Trophoblast cell (in vitro differentiated cells and primary cell): ENCODE results near the gene CCT4.
A peak's percentile ranks its signal among the peaks of the same experiment; 100 is the strongest.
"Not testable (repeated sequence)": the region's sequence is repeated elsewhere in the genome, so short reads cannot be mapped to it uniquely, and the experiment has no call there.

Source experiments
- DNase-seq, 2 donors: peaks; one replicate each; pipeline ENCODE4 v3.0.0-alpha.2; 2016
- H2AFZ ChIP-seq: 2 replicates; pipeline ENCODE4 v1.6.1; 2013; ENCODE audit warnings: low read length, moderate library complexity, mild to moderate bottlenecking; ENCODE audit not compliant: insufficient read depth, poor library complexity
- H2AK5ac ChIP-seq: 2 replicates; pipeline ENCODE4 v1.6.1; 2013; ENCODE audit warnings: mild to moderate bottlenecking, low read length
- H2BK120ac ChIP-seq: 2 replicates; pipeline ENCODE4 v1.6.1; 2013; ENCODE audit warnings: low read length, mild to moderate bottlenecking, moderate library complexity; ENCODE audit not compliant: insufficient read depth, poor library complexity
- H2BK12ac ChIP-seq: 2 replicates; pipeline ENCODE4 v1.6.1; 2013; ENCODE audit warnings: mild to moderate bottlenecking, low read length, moderate library complexity
- H2BK5ac ChIP-seq: 2 replicates; pipeline ENCODE4 v1.6.1; 2013; ENCODE audit warnings: low read length, low read depth, moderate library complexity, mild to moderate bottlenecking; ENCODE audit not compliant: poor library complexity
- H3K14ac ChIP-seq: 2 replicates; pipeline ENCODE4 v1.6.1; 2013; ENCODE audit warnings: mild to moderate bottlenecking, low read length
- H3K18ac ChIP-seq: 2 replicates; pipeline ENCODE4 v1.6.1; 2013; ENCODE audit warnings: mild to moderate bottlenecking, low read length
- H3K23ac ChIP-seq: 2 replicates; pipeline ENCODE4 v1.6.1; 2013; ENCODE audit warnings: low read length
- H3K27ac ChIP-seq: 2 replicates; pipeline ENCODE4 v1.5.1; 2013; ENCODE audit warnings: low read depth, mild to moderate bottlenecking, inconsistent platforms, low read length, moderate library complexity
- H3K27me3 ChIP-seq: 2 replicates; pipeline ENCODE4 v1.6.1; 2013; ENCODE audit warnings: inconsistent platforms, mild to moderate bottlenecking, low read length, moderate library complexity; ENCODE audit not compliant: insufficient read depth
- H3K36me3 ChIP-seq, 2 experiments: 1 replicate in 1 of 2; 2 replicates in 1 of 2; pipeline ENCODE4 v1.6.1; 2013; ENCODE audit warnings: low read length in 2 of 2, mild to moderate bottlenecking in 2 of 2, moderate library complexity in 1 of 2; ENCODE audit not compliant: insufficient read depth in 2 of 2, control insufficient read depth in 1 of 2
- H3K4ac ChIP-seq: 2 replicates; pipeline ENCODE4 v1.6.1; 2013; ENCODE audit warnings: low read depth, mild to moderate bottlenecking, low read length, moderate library complexity
- H3K4me1 ChIP-seq, 2 experiments: 1 replicate in 1 of 2; 2 replicates in 1 of 2; pipeline ENCODE4 v1.6.1; 2013; ENCODE audit warnings: low read length in 2 of 2, mild to moderate bottlenecking in 2 of 2, moderate library complexity in 1 of 2; ENCODE audit not compliant: insufficient read depth in 2 of 2, control insufficient read depth in 1 of 2
- H3K4me2 ChIP-seq: 2 replicates; pipeline ENCODE4 v1.6.1; 2013; ENCODE audit warnings: inconsistent platforms, mild to moderate bottlenecking, low read length, moderate library complexity
- H3K4me3 ChIP-seq: 2 replicates; pipeline ENCODE4 v1.5.1; 2013; ENCODE audit warnings: mild to moderate bottlenecking, low read depth, low read length, inconsistent platforms
- H3K79me1 ChIP-seq: one replicate; pipeline ENCODE4 v1.6.1; 2013; ENCODE audit warnings: low read length
- H3K79me2 ChIP-seq: 2 replicates; pipeline ENCODE4 v1.6.1; 2013; ENCODE audit warnings: low read length, mild to moderate bottlenecking; ENCODE audit not compliant: control insufficient read depth, insufficient read depth, poor library complexity
- H3K9ac ChIP-seq: 2 replicates; pipeline ENCODE4 v1.6.1; 2013; ENCODE audit warnings: mild to moderate bottlenecking, low read length
- H3K9me3 ChIP-seq: 2 replicates; pipeline ENCODE4 v1.6.1; 2013; ENCODE audit warnings: low read depth, mild to moderate bottlenecking, control low read depth, inconsistent platforms, low read length; ENCODE audit not compliant: insufficient read depth
- H4K12ac ChIP-seq: 2 replicates; pipeline ENCODE4 v1.6.1; 2013; ENCODE audit warnings: low read depth, mild to moderate bottlenecking, low read length, moderate library complexity
- H4K8ac ChIP-seq: 2 replicates; pipeline ENCODE4 v1.6.1; 2013; ENCODE audit warnings: low read depth, mild to moderate bottlenecking, low read length, moderate library complexity
- H4K91ac ChIP-seq: one replicate; pipeline ENCODE4 v1.6.1; 2013; ENCODE audit warnings: low read depth, mild to moderate bottlenecking, low read length, moderate library complexity
- WGBS: extraction: QIAGEN DNeasy Blood & Tissue Kit; methylation state at CpG from one replicate; pipeline ENCODE4 v1.1.7; 2013; ENCODE audit warnings: missing lambda C conversion rate; ENCODE audit not compliant: insufficient read length, insufficient coverage; ENCODE audit errors: extremely low coverage; 5-methylcytosine and 5-hydroxymethylcytosine counted together

CCT4 gene

GRCh38 chr2:61887717-61888266 is 664 bp downstream of the CCT4 start:
- peaks cover 12% of the 10 kb centered on the region for H3K79me1 ChIP-seq
- no peaks in the 10 kb centered on the region for H3K27me3 ChIP-seq
- peaks cover 14 to 18% of the 10 kb centered on the region in 2 experiments for H3K36me3 ChIP-seq
- H3K18ac ChIP-seq = peak overlapping the region; percentile 63
- peak overlapping the region; percentile 50 for H2BK120ac ChIP-seq
- H2BK12ac ChIP-seq = no peak overlapping the region
- H3K4me1 ChIP-seq = peaks cover 7 to 9% of the 10 kb centered on the region in 2 experiments
- peak overlapping the region; percentile 86 for H3K4me2 ChIP-seq
- DNase-seq = peak in 1 of 2 donors; percentile 55
- H3K23ac ChIP-seq = no peak overlapping the region
- peak overlapping the region; percentile 49 for H2AK5ac ChIP-seq
- peak overlapping the region; percentile 99 for H4K12ac ChIP-seq
- H3K14ac ChIP-seq = peak overlapping the region; percentile 46
- no CpG with 5 or more reads among the region's 18 CpGs for WGBS
- H3K4me3 ChIP-seq = peak overlapping the region; percentile 85
- H3K79me2 ChIP-seq = peaks cover 24% of the 10 kb centered on the region
- H4K8ac ChIP-seq = peak overlapping the region; percentile 98
- peak overlapping the region; percentile 99 for H3K4ac ChIP-seq
- H4K91ac ChIP-seq = peak overlapping the region; percentile 85
- peak overlapping the region; percentile 97 for H2AFZ ChIP-seq
- peak overlapping the region; percentile 68 for H3K27ac ChIP-seq
- peak overlapping the region; percentile 94 for H3K9ac ChIP-seq
- H3K9me3 ChIP-seq = no peaks in the 10 kb centered on the region
- peak overlapping the region; percentile 55 for H2BK5ac ChIP-seq

GRCh38 chr2:61885896-61886603 is 2.4 kb downstream of the CCT4 start:
- Histone ChIP-seq H3K27ac (no peak overlapping the region), H2AK5ac (no peak overlapping the region), H4K12ac (no peak overlapping the region), H3K79me2 (peaks cover 24% of the 10 kb centered on the region), H3K23ac (no peak overlapping the region), H4K8ac (no peak overlapping the region), H2BK12ac (no peak overlapping the region), H3K79me1 (peaks cover 12% of the 10 kb centered on the region), H2AFZ (no peak overlapping the region), H3K36me3 (peaks cover 22 to 25% of the 10 kb centered on the region in 2 experiments), H3K4ac (peak overlapping the region; percentile 99), H3K14ac (no peak overlapping the region), H3K4me2 (peak overlapping the region; percentile 86), H3K4me1 (peaks cover 7 to 9% of the 10 kb centered on the region in 2 experiments), H2BK5ac (no peak overlapping the region), H4K91ac (no peak overlapping the region), H3K4me3 (no peak overlapping the region), H2BK120ac (no peak overlapping the region), H3K27me3 (no peaks in the 10 kb centered on the region), H3K9me3 (no peaks in the 10 kb centered on the region), H3K9ac (no peak overlapping the region), H3K18ac (no peak overlapping the region)
- no peak for DNase-seq
- no CpG with 5 or more reads among the region's 18 CpGs for WGBS

GRCh38 chr2:61882850-61883249 is 5.6 kb downstream of the CCT4 start:
- Histone ChIP-seq H3K23ac (no peak overlapping the region), H3K9me3 (no peaks in the 10 kb centered on the region)

GRCh38 chr2:61879351-61879750 is 9.1 kb downstream of the CCT4 start:
- H3K79me1 ChIP-seq, H3K4ac ChIP-seq, H2BK5ac ChIP-seq, H3K27ac ChIP-seq, DNase-seq, H3K23ac ChIP-seq, H2BK12ac ChIP-seq, H3K9me3 ChIP-seq, H2BK120ac ChIP-seq, H3K4me1 ChIP-seq, H3K4me2 ChIP-seq, H2AK5ac ChIP-seq, H4K12ac ChIP-seq, H3K79me2 ChIP-seq, H3K14ac ChIP-seq, H3K9ac ChIP-seq, H2AFZ ChIP-seq, H3K27me3 ChIP-seq, H4K91ac ChIP-seq, H4K8ac ChIP-seq, H3K4me3 ChIP-seq, H3K18ac ChIP-seq: not testable (repeated sequence)
- H3K36me3 ChIP-seq = peaks cover 36 to 44% of the 10 kb centered on the region in 2 experiments
- no CpG with 5 or more reads among the region's 4 CpGs for WGBS

More at GRCh38 chr2:61882850-61883249, 5.6 kb downstream of the CCT4 start:
- Histone ChIP-seq H3K4me3 (no peak overlapping the region), H3K18ac (no peak overlapping the region), H4K8ac (no peak overlapping the region), H2BK120ac (no peak overlapping the region), H3K4me1 (peaks cover 3 to 5% of the 10 kb centered on the region in 2 experiments), H4K91ac (no peak overlapping the region), H2BK5ac (no peak overlapping the region), H3K27ac (no peak overlapping the region), H3K4ac (no peak overlapping the region), H3K14ac (no peak overlapping the region), H2BK12ac (no peak overlapping the region), H2AFZ (no peak overlapping the region), H4K12ac (no peak overlapping the region), H3K27me3 (no peaks in the 10 kb centered on the region), H3K4me2 (no peak overlapping the region), H3K36me3 (peaks cover 35 to 40% of the 10 kb centered on the region in 2 experiments), H3K79me2 (peaks cover 17% of the 10 kb centered on the region), H2AK5ac (no peak overlapping the region), H3K9ac (no peak overlapping the region), H3K79me1 (peaks cover under 1% of the 10 kb centered on the region)
- no CpG with 5 or more reads among the region's 5 CpGs for WGBS
- no peak for DNase-seq
